ENCODE results near the gene HFE.
A peak's percentile ranks its signal among the peaks of the same experiment; 100 is the strongest.
"Not testable (repeated sequence)": the region's sequence is repeated elsewhere in the genome, so short reads cannot be mapped to it uniquely, and the experiment has no call there.

The HFE gene

DNA sequence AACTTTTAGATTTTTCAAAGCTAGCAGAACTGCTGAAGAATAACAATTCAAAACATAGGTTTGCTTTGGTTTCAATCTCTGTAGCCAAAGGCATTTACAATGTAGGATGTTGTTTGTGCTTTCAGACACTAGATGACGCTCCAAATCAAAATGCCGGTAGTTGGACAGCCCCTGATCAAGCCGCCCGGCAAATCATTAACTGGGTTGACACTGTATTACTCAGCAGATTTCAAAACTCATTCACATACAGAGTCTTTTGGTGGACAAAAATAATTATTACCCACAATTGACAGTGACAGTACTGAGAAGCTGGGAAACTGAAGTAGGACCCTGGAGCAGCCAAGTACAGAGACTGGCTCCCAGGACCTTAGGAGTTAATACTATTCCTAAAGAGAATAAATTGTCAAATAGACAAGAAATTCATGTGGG is 21.3 kb upstream of the HFE start:
- peak; percentile 87 for TF ChIP-seq CTCF (IDR thresholded peaks at IDR 0.05; ENCODE audit: low read depth, low read length)
- in situ Hi-C loops (cut with HindIII; ENCODE audit: low sequenced_read_pairs), result no loop called here
- no peak overlapping the region for H3K4me3 ChIP-seq (ENCODE audit: low read depth, low read length)
- DNase-seq (ENCODE audit: low read depth, low spot score), result peak; percentile 80

- no peak for TF ChIP-seq CTCF (IDR thresholded peaks at IDR 0.05; ENCODE audit: low read depth, low read length)
- in situ Hi-C loops (cut with HindIII; ENCODE audit: low sequenced_read_pairs), result no loop called here
- no peak for DNase-seq (ENCODE audit: low read depth, low spot score)
- H3K4me3 ChIP-seq (ENCODE audit: low read depth, low read length), result no peak overlapping the region
These were observed 19.9 kb upstream of the HFE start for GRCh38 chr6:26067367-26067766.

GRCh38 chr6:26068036-26068435 is 19.2 kb upstream of the HFE start:
- no peak for DNase-seq (ENCODE audit: low read depth, low spot score)
- in situ Hi-C loops (cut with HindIII; ENCODE audit: low sequenced_read_pairs), result no loop called here
- TF ChIP-seq CTCF (IDR thresholded peaks at IDR 0.05; ENCODE audit: low read depth, low read length), result no peak
- H3K4me3 ChIP-seq (ENCODE audit: low read depth, low read length), result no peak overlapping the region

DNA sequence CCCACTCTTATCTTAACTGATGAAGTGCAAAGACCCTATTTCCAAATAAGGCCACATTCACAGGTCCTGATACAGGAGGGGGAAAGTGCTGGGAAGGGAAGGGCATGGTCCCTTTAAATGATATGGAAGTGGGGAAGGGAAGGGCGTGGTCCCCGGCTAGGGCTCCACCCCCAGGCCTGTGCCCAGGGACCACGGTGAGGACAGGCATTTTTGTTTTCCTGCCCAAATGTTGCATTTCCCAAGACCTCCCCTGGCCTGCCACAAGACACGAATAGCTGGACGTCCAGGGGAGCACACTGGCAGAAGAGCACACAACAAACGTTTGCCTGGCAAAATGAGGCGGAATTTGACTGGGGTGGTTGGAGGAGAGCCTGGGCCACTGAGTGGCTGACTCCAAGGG is 16.1 kb upstream of the HFE start:
- no peak for DNase-seq (ENCODE audit: low read depth, low spot score)
- no peak overlapping the region for H3K4me3 ChIP-seq (ENCODE audit: low read depth, low read length)
- TF ChIP-seq CTCF (IDR thresholded peaks at IDR 0.05; ENCODE audit: low read depth, low read length), result no peak
- in situ Hi-C loops (cut with HindIII; ENCODE audit: low sequenced_read_pairs), result no loop called here

DNA sequence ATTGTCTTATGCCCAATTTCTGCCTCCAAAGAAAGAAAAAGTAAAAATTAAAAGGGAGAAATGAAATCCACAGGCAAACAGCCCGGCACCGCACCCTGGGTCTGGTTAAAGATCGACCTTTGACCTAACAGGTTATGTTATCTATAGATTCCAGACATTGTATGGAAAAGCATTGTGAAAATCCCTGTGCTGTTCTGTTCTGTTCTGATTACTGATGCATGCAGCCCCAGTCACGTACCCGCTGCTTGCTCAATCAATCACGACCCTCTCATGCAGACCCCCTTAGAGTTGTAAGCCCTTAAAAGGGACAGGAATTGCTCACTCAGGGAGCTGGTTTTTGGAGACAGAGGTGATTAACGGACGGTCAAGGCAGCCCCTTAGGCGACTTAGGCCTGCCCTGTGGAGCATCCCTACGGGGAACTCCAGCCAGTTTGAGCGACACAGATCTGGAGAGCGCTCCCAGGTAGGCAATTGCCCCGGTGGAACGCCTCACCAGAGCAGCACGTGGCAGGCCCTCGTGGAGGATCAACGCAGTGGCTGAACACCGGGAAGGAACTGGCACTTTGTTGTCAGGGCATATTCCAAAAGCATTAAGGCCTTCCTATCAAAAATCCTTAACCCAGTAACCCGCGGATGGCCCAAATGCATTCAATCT is 12.0 kb upstream of the HFE start:
- in situ Hi-C loops (cut with HindIII; ENCODE audit: low sequenced_read_pairs), result no loop called here
- no peak overlapping the region for H3K4me3 ChIP-seq (ENCODE audit: low read depth, low read length)
- DNase-seq (ENCODE audit: low read depth, low spot score), result no peak
- TF ChIP-seq CTCF (IDR thresholded peaks at IDR 0.05; ENCODE audit: low read depth, low read length), result no peak

- peak; percentile 35 for DNase-seq (ENCODE audit: low read depth, low spot score)
- in situ Hi-C loops (cut with HindIII; ENCODE audit: low sequenced_read_pairs); H3K4me3 ChIP-seq (ENCODE audit: low read depth, low read length): not testable (repeated sequence)
These were observed 9.2 kb upstream of the HFE start for GRCh38 chr6:26078066-26078465.

- in situ Hi-C loops (cut with HindIII; ENCODE audit: low sequenced_read_pairs), result not testable (repeated sequence)
These were observed 6.1 kb upstream of the HFE start for GRCh38 chr6:26081096-26081495.

GRCh38 chr6:26086211-26086610 is 1.0 kb upstream of the HFE start:
- no peak overlapping the region for H3K4me3 ChIP-seq (ENCODE audit: low read depth, low read length)
- DNase-seq (ENCODE audit: low read depth, low spot score), result no peak
- in situ Hi-C loops (cut with HindIII; ENCODE audit: low sequenced_read_pairs), result no loop called here
- no peak for TF ChIP-seq CTCF (IDR thresholded peaks at IDR 0.05; ENCODE audit: low read depth, low read length)

More at GRCh38 chr6:26081096-26081495, 6.1 kb upstream of the HFE start:
- not testable (repeated sequence) for H3K4me3 ChIP-seq (ENCODE audit: low read depth, low read length); DNase-seq (ENCODE audit: low read depth, low spot score)

Data from astrocyte of the spinal cord (primary cell).